C4-2B (cell line): Measurements from ENCODE around the gene COA5.
"Not testable (repeated sequence)": the region's sequence is repeated elsewhere in the genome, so short reads cannot be mapped to it uniquely, and the experiment has no call there.

Experiments used
- H3K27ac ChIP-seq: fragments of 450-650 bp; 2 replicates; pipeline ENCODE4 v1.5.1; 2017
- ZFX ChIP-seq: fragments of 450-650 bp; IDR thresholded peaks from 2 replicates; pipeline ENCODE4 v1.6.1; 2017
- TF ChIP-seq, protein P1 (sequence below): fragments of 450-650 bp; conservative IDR thresholded peaks from 2 replicates; pipeline ENCODE4 v1.5.1; 2017; ENCODE audit warnings: mild to moderate bottlenecking

The COA5 gene

DNA sequence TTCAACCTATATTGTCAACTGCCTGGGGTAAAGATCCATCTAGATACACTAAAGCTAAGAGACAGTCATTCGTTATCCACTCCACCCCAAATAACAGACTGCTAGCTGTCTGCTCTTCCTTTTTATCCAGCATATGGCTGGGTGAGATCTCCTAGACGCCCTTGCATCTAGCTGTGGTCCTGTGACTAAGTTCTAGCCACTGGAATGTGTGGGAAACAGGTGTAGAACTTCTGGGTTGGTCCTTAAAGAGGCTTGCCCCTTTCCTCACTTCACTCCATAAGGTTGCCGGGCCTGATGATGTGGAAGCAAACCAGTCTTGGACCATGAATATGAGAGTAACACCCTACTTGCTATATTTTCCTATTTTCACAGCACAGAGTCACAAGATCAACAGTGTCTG lies 3.2 kb downstream of the COA5 start:
- no peak for TF ChIP-seq ZFX
- TF ChIP-seq, protein P1, sequence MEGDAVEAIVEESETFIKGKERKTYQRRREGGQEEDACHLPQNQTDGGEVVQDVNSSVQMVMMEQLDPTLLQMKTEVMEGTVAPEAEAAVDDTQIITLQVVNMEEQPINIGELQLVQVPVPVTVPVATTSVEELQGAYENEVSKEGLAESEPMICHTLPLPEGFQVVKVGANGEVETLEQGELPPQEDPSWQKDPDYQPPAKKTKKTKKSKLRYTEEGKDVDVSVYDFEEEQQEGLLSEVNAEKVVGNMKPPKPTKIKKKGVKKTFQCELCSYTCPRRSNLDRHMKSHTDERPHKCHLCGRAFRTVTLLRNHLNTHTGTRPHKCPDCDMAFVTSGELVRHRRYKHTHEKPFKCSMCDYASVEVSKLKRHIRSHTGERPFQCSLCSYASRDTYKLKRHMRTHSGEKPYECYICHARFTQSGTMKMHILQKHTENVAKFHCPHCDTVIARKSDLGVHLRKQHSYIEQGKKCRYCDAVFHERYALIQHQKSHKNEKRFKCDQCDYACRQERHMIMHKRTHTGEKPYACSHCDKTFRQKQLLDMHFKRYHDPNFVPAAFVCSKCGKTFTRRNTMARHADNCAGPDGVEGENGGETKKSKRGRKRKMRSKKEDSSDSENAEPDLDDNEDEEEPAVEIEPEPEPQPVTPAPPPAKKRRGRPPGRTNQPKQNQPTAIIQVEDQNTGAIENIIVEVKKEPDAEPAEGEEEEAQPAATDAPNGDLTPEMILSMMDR, result no peak
- H3K27ac ChIP-seq, result no peak overlapping the region

DNA sequence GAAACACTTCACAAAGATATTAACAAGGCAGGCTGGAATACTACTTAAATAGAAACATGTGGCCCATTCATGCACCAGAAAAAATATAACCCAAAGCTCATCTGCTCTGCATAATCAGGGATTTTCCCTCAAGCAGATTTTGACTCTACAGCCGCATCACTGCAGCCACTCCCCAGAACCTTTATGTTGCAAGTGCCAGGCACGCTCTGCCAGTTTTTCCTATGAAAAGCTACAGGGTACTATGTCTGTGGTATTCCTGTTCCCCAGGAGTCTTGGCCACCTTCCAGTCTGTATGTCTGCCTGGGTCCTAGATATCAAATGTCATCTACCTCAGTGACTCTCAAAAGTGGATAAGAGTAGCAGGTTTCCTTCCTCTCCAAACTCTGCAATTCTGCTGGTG lies 3.8 kb downstream of the COA5 start:
- TF ChIP-seq ZFX, result no peak
- TF ChIP-seq, protein P1, result no peak
- no peak overlapping the region for H3K27ac ChIP-seq

DNA sequence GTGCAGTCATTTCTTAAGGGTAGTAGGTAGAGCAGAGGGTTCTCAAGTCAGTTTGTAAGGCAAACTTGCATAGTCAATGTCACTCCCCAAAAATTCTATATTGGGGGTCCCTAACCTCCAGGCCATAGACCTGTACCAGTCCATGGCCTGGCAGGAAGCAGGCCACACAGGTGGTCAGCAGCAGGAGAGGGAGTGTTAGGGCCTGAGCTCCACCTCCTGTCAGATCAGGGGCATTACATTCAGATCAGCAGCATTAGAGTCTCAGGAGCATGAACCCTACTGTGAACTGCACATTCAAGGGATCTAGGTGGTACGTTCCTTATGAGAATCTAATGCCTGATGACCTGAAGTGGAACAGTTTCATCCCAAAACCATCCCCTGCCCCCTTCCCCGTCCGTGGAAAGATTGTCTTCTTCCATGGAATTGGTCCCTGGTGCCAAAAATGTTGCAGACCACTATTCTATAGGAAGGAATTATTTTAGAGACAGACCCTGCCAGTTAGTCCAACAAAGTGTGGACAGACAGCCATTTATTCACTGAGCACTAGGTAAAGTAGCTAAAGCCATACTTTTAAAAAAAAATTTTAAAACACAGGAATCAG lies 6.7 kb downstream of the COA5 start:
- no peak overlapping the region for H3K27ac ChIP-seq
- TF ChIP-seq, protein P1, result peak; percentile 70
- no peak for TF ChIP-seq ZFX

DNA sequence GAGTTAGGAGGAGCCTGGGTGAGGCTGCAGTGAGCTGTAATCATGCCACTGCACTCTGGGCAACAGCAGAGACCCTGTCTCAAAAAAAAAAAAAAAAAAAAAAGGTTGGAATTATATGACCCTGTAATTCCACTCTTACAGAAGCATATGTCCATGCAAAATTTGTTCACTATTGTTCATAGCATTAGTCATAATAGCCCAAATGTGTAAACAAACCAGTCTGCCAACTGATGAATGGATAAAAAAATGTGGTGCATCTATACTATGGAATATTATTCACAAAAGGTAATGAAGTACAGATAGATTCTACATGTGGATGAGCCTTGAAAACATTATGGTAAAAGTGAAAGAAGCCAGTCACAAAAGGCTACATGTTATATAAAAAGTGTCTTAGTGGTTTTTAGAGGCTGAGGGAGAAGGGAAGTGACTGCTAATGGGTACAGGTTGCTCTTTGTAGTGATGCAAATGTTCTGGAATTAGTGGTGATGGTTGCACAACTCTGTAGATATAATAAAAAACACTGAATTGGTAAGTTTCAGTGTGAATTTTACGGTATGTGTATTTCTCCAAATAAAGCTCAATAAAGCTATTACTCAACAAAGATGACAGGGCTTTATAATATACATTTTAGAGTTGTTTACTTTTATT lies 9.4 kb downstream of the COA5 start:
- TF ChIP-seq, protein P1, result no peak
- TF ChIP-seq ZFX, result no peak
- 0 out of 2 replicates have a peak overlapping the region, but pooled peaks have one; percentile 2 for H3K27ac ChIP-seq

DNA sequence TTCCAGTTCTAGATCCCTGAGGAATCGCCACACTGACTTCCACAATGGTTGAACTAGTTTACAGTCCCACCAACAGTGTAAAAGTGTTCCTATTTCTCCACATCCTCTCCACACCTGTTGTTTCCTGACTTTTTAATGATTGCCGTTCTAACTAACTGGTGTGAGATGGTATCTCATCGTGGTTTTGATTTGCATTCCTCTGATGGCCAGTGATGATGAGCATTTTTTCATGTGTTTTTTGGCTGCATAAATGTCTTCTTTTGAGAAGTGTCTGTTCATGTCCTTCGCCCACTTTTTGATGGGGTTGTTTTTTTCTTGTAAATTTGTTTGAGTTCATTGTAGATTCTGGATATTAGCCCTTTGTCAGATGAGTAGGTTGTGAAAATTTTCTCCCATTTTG lies 13.6 kb downstream of the COA5 start:
- not testable (repeated sequence) for H3K27ac ChIP-seq

DNA sequence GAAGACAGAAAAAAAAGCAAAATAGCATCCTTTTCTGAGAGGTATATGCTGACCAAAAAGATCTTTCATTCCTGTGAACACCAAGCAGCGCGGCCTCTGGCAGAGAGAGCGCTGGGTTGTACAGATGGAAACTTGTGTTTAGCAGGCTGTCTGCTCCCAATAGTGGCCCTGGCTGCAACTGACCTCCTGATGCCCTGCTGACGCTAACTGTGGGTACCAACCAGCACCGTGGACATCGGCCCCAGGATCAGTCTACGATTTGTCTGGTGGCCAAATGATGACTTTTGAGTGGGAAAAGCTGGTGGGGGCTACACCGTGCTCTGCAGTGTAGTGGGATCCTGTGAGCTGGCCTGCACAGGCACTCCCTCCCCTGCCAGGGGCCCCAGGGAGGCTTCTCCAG lies 15.7 kb downstream of the COA5 start:
- no peak overlapping the region for H3K27ac ChIP-seq
- TF ChIP-seq ZFX, result no peak
- TF ChIP-seq, protein P1, result no peak

DNA sequence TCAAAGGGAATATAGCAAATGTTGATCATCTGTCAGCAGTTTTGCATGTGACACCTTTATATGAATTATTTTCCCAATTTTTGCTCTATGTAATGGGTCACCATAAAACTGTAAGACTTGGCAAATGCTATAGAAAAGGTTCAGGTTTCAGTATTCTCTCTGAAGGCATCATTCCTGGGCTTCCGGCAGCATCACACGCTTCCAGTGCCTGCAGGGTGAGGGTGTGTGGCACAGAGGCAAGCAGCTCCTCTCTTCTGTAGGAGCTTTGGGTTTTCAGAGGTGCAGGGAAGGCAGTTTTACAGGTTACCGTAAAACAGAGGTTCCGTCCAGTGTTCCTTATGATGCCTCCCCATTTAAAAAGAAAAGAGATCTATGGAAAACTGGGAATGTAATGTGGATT lies 18.8 kb downstream of the COA5 start:
- no peak overlapping the region for H3K27ac ChIP-seq
- TF ChIP-seq, protein P1, result no peak
- no peak for TF ChIP-seq ZFX

DNA sequence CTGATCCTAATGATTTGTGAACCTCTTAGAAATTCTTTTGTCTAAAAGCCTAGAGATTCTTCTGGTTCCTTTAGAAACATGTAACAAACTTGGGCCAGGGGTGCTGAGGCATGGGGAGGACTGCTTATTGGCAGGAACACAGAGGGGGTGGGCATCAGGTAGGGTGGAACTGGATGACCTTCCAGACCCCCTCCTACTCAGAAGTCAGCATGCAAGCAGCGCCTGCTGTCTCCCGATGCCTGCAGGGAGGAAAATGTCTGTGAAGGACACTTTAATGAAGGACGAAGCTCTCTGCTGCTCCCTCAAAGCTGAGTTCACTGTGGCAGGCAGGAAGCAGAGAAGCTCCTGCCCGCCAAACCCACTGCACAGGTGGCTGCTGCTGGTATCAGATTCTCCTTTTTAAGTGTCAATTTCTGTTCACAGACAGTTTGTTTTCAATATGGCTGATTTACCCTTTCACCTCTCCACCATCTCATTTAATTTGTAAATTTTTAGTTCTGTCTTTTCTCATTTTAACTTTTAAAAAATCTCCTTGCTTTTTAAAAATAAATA lies 19.4 kb downstream of the COA5 start:
- no peak for TF ChIP-seq ZFX
- TF ChIP-seq, protein P1, result no peak
- no peak overlapping the region for H3K27ac ChIP-seq
